Measurements from ENCODE around the gene YTHDC1.

GRCh38 chr4:68346461-68346860, 3.4 kb downstream of the YTHDC1 start:
- TF ChIP-seq CTCF (IDR thresholded peaks at IDR 0.05) (no peak), POLR2A (IDR thresholded peaks at IDR 0.05) (no peak)
